BE2C (cell line): Measurements from ENCODE around the gene TLN1.

Source experiments
- DNase-seq: peaks from one replicate; pipeline ENCODE4 v3.0.0-alpha.2; 2020
- H3K27me3 ChIP-seq: fragments of 250-450 bp; sonication (Bioruptor Pico); 2 replicates; pipeline ENCODE4 v1.5.1; 2020; ENCODE audit warnings: mild to moderate bottlenecking
- H3K36me3 ChIP-seq: fragments of 250-450 bp; sonication (Bioruptor Pico); 2 replicates; pipeline ENCODE4 v1.5.1; 2020; ENCODE audit warnings: mild to moderate bottlenecking
- H3K4me1 ChIP-seq: fragments of 250-450 bp; sonication (Bioruptor Pico); 2 replicates; pipeline ENCODE4 v1.5.1; 2020
- H3K4me3 ChIP-seq: 2 replicates; pipeline ENCODE4 v1.5.1; 2011; ENCODE audit warnings: low read depth, low read length
- H3K9me3 ChIP-seq: fragments of 250-450 bp; sonication (Bioruptor Pico); 2 replicates; pipeline ENCODE4 v1.5.1; 2020
- TF ChIP-seq, protein P1 (sequence below): IDR thresholded peaks from 2 replicates; pipeline ENCODE4 v1.5.1; 2012; ENCODE audit warnings: mild to moderate bottlenecking, low read depth, low read length

TLN1 gene

DNA sequence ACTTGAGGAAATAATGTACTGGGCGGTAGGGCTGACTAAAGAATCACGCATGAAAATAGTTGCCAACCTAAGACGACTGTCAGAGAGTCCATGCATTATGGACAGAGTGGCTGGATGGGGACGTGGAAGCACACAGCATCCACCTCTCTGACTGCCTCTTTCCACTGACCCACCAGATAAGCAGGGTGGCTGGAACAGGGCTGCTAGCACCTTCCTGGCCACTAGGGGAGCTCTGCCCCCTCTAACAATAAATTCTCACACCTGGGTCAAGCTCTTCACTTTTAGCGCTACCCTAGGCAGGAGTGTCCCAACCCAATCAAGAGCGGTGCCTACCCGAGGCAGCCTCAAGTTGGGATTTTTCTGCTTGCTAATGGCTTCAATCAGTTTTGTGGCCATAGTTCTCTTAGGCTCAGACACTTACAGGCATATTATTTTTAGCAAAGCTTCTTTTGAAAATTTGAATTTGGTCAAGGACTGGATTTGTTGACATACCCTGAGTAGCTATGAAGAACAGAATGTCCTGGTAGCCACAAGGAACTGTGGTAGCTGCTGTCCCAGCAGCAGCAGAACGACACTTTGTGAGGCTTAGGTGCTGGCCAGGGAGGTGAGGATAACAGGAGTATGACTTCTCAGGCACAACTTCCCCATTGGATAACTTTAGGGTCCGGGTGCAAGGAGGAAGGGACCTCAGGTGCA lies 35.3 kb downstream of the TLN1 start:
- TF ChIP-seq, protein P1, sequence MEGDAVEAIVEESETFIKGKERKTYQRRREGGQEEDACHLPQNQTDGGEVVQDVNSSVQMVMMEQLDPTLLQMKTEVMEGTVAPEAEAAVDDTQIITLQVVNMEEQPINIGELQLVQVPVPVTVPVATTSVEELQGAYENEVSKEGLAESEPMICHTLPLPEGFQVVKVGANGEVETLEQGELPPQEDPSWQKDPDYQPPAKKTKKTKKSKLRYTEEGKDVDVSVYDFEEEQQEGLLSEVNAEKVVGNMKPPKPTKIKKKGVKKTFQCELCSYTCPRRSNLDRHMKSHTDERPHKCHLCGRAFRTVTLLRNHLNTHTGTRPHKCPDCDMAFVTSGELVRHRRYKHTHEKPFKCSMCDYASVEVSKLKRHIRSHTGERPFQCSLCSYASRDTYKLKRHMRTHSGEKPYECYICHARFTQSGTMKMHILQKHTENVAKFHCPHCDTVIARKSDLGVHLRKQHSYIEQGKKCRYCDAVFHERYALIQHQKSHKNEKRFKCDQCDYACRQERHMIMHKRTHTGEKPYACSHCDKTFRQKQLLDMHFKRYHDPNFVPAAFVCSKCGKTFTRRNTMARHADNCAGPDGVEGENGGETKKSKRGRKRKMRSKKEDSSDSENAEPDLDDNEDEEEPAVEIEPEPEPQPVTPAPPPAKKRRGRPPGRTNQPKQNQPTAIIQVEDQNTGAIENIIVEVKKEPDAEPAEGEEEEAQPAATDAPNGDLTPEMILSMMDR: peak; percentile 93
- Histone ChIP-seq H3K4me3 (no peak overlapping the region), H3K4me1 (no peaks in the 10 kb centered on the region), H3K36me3 (peaks cover 47% of the 10 kb centered on the region), H3K9me3 (no peaks in the 10 kb centered on the region), H3K27me3 (no peaks in the 10 kb centered on the region)
- DNase-seq: peak; percentile 65

DNA sequence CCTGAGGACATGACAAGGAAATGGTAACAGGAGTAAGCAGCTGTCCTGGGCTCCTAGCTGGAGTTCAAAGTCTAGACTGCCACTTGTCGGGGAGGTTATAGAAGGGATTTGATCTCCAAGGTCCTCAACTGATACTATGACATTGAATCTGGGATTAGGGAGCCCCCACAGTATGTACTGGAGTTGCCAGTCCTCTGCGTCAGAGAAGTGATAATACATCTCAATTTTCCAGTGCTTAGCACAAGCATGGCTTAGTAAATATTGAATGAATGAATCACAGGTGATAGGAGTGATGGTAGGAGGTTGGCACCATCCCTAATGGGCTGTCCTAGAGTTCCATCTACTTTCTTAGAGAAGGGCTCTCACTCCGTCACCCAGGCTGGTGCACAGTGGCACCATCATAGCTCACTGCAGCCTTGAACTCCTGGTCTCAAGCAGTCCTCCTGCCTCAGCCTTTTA lies 36.0 kb downstream of the TLN1 start:
- Histone ChIP-seq H3K4me3 (no peak overlapping the region), H3K9me3 (no peaks in the 10 kb centered on the region), H3K27me3 (no peaks in the 10 kb centered on the region), H3K4me1 (no peaks in the 10 kb centered on the region), H3K36me3 (peaks cover 40% of the 10 kb centered on the region)
- TF ChIP-seq, protein P1: no peak
- DNase-seq: no peak

DNA sequence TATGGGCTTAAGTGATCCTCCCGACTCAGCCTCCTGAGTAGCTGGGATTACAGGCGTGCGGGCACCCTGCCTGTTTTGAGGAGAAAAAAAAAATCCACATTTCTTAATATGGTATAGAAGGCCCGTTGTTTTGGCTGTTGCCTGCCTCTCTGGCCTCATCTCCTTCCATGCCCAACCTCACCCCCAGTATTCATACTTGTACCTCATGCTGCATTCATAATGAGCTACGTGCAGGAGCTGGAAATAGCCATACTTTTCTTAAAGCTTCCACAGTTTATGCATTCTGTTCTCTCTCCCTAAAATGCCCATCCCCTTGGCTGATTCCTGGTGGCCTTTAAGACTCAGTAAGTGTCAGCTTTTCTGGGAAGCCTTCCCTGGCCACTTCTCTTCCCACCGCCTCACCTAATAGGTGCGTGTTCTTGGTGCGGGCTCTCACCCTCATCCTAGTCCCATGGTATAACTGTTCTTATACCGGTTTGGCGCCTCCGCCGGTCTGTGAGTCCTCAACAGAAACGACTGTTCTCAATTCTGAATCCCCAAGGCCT lies 40.2 kb downstream of the TLN1 start:
- Histone ChIP-seq H3K27me3 (no peaks in the 10 kb centered on the region), H3K4me3 (no peak overlapping the region), H3K4me1 (no peaks in the 10 kb centered on the region; the same call in 1 of the 2 replicates), H3K9me3 (no peaks in the 10 kb centered on the region), H3K36me3 (peaks cover 1% of the 10 kb centered on the region)
- no peak for DNase-seq
- TF ChIP-seq, protein P1: no peak

DNA sequence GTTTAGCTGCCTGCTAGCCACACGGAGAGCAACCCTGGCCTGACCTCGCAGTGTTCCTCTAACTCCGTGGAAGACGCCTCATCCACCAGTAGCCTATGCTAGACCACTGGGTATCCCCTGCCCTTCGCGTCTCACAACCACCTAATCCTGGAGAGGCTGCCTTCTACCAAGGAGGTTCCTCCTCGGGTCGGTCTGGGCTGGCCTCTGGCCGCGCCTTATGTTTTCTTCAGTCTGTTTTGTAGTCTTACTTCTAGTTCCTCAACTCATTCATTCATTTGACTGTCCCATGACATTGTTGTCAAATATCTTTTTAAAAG lies 40.7 kb downstream of the TLN1 start:
- H3K9me3 ChIP-seq: no peaks in the 10 kb centered on the region
- no peaks in the 10 kb centered on the region; the same call in 1 of the 2 replicates for H3K36me3 ChIP-seq
- peak overlapping the region; percentile 74 for H3K4me3 ChIP-seq
- H3K4me1 ChIP-seq: no peaks in the 10 kb centered on the region; the same call in 1 of the 2 replicates
- TF ChIP-seq, protein P1: no peak
- no peak for DNase-seq
- no peaks in the 10 kb centered on the region for H3K27me3 ChIP-seq

DNA sequence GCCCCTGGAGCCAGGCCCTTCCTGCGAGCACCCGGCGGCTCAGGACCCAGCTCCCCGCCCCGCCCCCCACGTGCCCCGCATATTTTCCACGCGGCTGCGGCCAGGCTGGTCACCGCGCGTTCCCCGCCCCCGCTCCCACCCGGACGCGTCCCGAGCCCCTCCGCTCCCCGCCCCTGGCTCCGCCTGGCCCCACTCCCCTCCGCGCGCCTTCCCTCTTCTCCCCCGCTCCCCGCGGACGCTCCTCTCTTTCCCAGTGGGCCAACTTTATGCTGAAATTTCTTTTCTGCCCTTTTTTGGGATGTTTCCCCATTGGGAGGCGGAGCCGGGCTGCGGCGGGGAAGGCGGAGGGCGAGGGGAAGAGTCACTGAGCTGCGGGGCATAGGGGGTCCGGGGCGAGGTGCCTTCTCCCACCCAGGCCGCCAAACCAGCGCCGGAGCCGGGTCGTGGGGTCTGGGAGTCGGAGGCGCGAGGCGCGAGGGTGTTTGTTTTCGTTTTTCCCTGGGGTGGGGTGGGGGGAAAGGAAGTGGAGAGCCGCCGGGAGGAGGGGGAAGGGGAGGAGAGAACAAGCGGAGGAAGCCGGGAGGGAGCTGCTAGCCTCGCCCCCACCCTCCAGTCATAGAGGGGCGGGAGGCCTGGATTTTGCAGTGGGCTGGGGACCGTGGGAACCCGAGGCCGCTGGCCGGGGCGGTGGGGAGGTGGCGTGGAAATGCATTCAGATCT lies 41.2 kb downstream of the TLN1 start:
- peak overlapping the region; percentile 74 for H3K4me3 ChIP-seq
- H3K36me3 ChIP-seq: no peaks in the 10 kb centered on the region
- no peaks in the 10 kb centered on the region; the same call in 1 of the 2 replicates for H3K4me1 ChIP-seq
- H3K27me3 ChIP-seq: no peaks in the 10 kb centered on the region
- TF ChIP-seq, protein P1: no peak
- H3K9me3 ChIP-seq: no peaks in the 10 kb centered on the region
- DNase-seq: peak; percentile 60

DNA sequence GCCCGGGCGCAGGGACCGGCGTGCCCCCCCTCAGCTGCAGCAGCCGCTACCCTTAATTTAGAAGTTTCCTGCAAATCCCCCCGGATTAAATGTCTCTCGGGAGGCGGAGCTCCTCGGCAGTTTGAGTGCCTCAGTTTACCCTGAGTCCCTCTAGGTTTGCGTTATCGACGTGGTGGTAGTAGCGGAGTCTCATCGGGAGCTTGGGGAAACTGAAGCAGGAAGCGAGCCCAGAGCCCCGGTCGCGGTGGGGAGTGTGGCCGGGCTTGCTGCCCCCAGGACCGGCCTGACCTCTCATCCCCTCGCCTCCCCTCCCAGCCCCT lies 41.7 kb downstream of the TLN1 start:
- Histone ChIP-seq H3K36me3 (no peaks in the 10 kb centered on the region), H3K9me3 (no peaks in the 10 kb centered on the region), H3K27me3 (no peaks in the 10 kb centered on the region), H3K4me3 (peak overlapping the region; percentile 74), H3K4me1 (no peaks in the 10 kb centered on the region; the same call in 1 of the 2 replicates)
- TF ChIP-seq, protein P1: no peak
- DNase-seq: no peak
